SK-N-SH treated with all-trans-retinoic acid at 6 μM for 48 hours (cell line): ENCODE data around the gene POLR3A.

Experiments used
- BACH2 ChIP-seq: fragments of 250-450 bp; sonication (Bioruptor Pico); IDR thresholded peaks from 2 replicates; pipeline ENCODE4 v1.9.0; 2021; ENCODE audit warnings: mild to moderate bottlenecking, borderline replicate concordance
- CSDC2 ChIP-seq: fragments of 250-450 bp; sonication (Bioruptor Pico); IDR thresholded peaks from 2 replicates; pipeline ENCODE4 v1.5.0; 2020; ENCODE audit warnings: mild to moderate bottlenecking, moderate library complexity
- ISL1 ChIP-seq: fragments of 250-450 bp; sonication (Bioruptor Pico); IDR thresholded peaks from 2 replicates; pipeline ENCODE4 v2.1.2; 2022; ENCODE audit warnings: mild to moderate bottlenecking, moderate library complexity
- RARB ChIP-seq: fragments of 250-450 bp; sonication (Bioruptor Pico); IDR thresholded peaks from 2 replicates; pipeline ENCODE4 v1.8.0; 2021; ENCODE audit warnings: mild to moderate bottlenecking, moderate library complexity
- TCF4 ChIP-seq: fragments of 250-450 bp; sonication (Bioruptor Pico); IDR thresholded peaks from 2 replicates; pipeline ENCODE4 v1.8.0; 2021; ENCODE audit warnings: mild to moderate bottlenecking, moderate library complexity, borderline replicate concordance
- ZFP3 ChIP-seq: fragments of 250-450 bp; sonication (Bioruptor Pico); IDR thresholded peaks from 2 replicates; pipeline ENCODE4 v1.5.0; 2020; ENCODE audit warnings: mild to moderate bottlenecking, moderate library complexity
- ZFP30 ChIP-seq: fragments of 450-650 bp; formaldehyde crosslinking; IDR thresholded peaks from 2 replicates; pipeline ENCODE4 v1.5.0; 2022; ENCODE audit warnings: mild to moderate bottlenecking, moderate library complexity
- ZNF70 ChIP-seq: fragments of 450-650 bp; formaldehyde crosslinking; IDR thresholded peaks from 2 replicates; pipeline ENCODE4 v1.5.0; 2020; ENCODE audit warnings: mild to moderate bottlenecking, moderate library complexity

GRCh38 chr10:77965294-77965693 lies 64.0 kb downstream of the POLR3A start:
- no peak for TF ChIP-seq ZFP30 (CRISPR knock-in tag)
- no peak for TF ChIP-seq TCF4 (CRISPR knock-in tag)
- no peak for TF ChIP-seq ZNF70 (CRISPR knock-in tag)
- TF ChIP-seq CSDC2 (CRISPR knock-in tag) = no peak
- no peak for TF ChIP-seq RARB (CRISPR knock-in tag)
- TF ChIP-seq ISL1 (CRISPR knock-in tag) = no peak
- TF ChIP-seq ZFP3 = no peak
- no peak for TF ChIP-seq BACH2 (CRISPR knock-in tag)
